ENCODE data around the gene CHD1. TPM values are rescaled to one million over a fixed set of nuclear protein-coding genes. Genes with fewer than 3 reads are reported as not detected.
A peak's percentile ranks its signal among the peaks of the same experiment; 100 is the strongest.

The CHD1 gene
- total RNA-seq, 1 donor from 2014 or later, result 35.5 TPM

DNA sequence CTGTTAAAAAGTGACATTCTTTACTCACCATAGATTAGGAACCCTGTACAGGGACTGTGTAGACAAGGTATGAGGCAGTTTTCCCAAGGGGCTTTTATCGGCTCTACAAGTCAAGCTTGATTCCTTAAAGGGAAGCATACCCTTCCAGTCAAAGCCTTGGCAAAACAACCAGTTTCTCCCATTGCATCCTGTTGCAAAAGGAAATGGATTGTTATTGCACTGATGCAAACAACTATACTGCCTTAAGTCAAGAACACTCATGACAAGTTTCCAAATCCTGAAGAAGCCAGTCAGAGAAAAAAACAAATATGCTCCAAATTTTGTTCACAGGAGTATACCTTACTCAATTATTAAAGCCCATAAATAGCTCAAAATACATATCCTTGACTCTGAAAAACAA is 87.9 kb downstream of the CHD1 start:
- Histone ChIP-seq H3K9me3 (no peaks in the 10 kb centered on the region), H3K27ac (no peak overlapping the region), H3K4me1 (no peaks in the 10 kb centered on the region), H3K36me3 (no peaks in the 10 kb centered on the region), H3K4me3 (no peak overlapping the region), H3K27me3 (no peaks in the 10 kb centered on the region)
- intact Hi-C loops (cut with DNase I), result no loop called here
- no peak for DNase-seq (ENCODE audit: low spot score in 2 of 2)
- TF ChIP-seq, protein P1, sequence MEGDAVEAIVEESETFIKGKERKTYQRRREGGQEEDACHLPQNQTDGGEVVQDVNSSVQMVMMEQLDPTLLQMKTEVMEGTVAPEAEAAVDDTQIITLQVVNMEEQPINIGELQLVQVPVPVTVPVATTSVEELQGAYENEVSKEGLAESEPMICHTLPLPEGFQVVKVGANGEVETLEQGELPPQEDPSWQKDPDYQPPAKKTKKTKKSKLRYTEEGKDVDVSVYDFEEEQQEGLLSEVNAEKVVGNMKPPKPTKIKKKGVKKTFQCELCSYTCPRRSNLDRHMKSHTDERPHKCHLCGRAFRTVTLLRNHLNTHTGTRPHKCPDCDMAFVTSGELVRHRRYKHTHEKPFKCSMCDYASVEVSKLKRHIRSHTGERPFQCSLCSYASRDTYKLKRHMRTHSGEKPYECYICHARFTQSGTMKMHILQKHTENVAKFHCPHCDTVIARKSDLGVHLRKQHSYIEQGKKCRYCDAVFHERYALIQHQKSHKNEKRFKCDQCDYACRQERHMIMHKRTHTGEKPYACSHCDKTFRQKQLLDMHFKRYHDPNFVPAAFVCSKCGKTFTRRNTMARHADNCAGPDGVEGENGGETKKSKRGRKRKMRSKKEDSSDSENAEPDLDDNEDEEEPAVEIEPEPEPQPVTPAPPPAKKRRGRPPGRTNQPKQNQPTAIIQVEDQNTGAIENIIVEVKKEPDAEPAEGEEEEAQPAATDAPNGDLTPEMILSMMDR (IDR thresholded peaks at IDR 0.05), result no peak

DNA sequence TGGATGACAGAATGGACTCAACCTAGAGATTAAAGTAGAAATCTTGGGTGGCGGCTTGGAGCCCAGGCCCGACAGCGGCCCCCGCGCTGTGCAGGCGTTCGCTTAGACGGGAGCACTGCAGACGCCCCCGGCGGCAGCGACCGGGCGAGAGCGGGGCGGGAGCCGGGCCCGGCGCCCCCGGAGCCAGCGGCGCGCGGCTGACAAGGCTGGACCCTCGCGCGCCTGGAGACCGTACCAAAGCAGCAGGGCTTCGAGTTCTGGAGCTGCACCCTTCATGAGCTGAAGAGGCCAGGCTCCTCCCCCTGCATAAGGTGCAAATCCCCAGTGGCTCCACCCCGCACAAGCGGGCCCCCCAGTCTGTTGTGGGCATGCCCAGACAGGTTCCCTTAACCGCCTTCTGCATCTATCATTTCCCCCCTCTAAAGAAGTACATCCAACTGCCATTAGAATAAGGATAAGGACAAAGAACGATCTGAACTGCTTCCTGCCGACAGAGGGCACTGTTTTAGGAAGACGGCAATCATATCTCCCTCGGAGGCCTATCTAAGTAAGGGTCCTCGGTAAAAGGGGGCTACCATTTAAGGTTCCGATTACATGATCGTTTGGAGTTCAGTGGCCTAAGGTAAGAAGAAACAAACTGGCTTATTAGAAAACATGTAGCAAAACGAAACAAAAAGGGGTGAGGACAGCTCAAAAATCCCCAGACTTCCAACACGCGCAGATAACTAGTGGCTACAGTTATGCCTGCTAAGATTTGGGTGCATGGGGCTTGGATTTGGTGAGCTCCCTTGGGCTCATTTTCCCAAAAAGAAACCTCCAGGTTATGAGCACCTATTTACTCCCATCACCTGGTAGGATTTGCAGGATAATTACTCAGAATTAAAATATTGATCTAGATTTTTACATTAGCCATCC is 89.1 kb downstream of the CHD1 start:
- Histone ChIP-seq H3K27me3 (no peaks in the 10 kb centered on the region), H3K4me3 (peak overlapping the region; percentile 13 to 19), H3K4me1 (no peaks in the 10 kb centered on the region), H3K36me3 (no peaks in the 10 kb centered on the region), H3K27ac (no peak overlapping the region), H3K9me3 (no peaks in the 10 kb centered on the region)
- TF ChIP-seq, protein P1 (IDR thresholded peaks at IDR 0.05), result peak in 1 of 3 experiments; percentile 11
- DNase-seq (ENCODE audit: low spot score in 2 of 2), result no peak
- intact Hi-C loops (cut with DNase I), result no loop called here

DNA sequence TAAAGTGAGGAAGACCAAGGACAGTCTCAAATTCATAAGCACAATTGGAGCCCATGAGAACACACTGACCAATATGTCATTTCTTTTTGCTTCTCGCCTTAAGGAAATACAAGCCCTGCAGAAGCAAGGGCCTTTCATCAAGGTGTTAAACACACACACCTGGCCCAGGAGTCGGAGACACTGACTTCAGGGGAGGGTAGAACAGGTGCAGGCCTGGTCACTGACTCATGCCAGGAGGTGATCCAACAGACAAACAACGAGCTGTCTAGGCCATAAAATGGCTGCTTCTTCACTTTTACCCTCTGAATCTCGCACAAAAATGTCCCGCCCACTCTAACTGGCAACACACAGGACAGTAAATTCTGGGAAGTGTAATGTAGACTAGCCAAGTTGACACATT is 92.6 kb downstream of the CHD1 start:
- intact Hi-C loops (cut with DNase I), result no loop called here
- H3K4me1 ChIP-seq, result no peaks in the 10 kb centered on the region
- H3K36me3 ChIP-seq, result no peaks in the 10 kb centered on the region
- no peak overlapping the region for H3K27ac ChIP-seq
- H3K9me3 ChIP-seq, result no peaks in the 10 kb centered on the region
- TF ChIP-seq, protein P1 (IDR thresholded peaks at IDR 0.05), result no peak
- DNase-seq (ENCODE audit: low spot score in 2 of 2), result no peak
- H3K4me3 ChIP-seq, result no peak overlapping the region
- H3K27me3 ChIP-seq, result no peaks in the 10 kb centered on the region

DNA sequence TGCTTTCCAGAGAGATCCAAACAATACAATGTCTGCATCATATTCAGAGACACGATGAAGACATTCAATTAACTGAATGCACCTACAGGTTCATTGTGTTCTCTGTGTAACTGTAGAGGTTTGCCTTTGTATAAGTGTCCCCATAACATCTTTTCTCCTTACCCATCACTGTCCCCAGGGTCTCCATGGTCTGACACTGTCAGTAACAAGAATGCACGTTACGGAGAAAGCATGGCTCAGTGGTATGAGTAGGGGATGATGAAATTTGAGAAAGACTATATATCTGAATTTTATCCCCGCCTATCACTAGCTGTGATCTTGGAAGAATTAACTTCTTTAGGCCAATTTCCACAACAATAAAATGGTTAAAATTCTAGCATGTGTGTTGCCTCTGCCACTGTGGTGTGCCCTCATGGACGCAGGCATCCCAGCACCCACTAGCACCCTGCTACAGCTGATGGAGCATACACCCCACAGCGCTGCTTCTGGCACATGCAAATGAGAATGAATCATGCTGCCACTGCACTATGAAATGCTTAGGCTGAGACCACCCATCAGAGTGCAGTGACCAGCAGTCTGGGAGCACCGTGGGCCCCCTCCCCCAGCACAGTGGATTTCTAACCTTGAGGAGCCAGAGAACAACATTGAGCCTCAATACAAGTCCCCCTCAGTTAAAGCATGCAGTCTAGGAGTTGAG is 101.1 kb downstream of the CHD1 start:
- no peaks in the 10 kb centered on the region for H3K4me1 ChIP-seq
- intact Hi-C loops (cut with DNase I), result no loop called here
- TF ChIP-seq, protein P1 (IDR thresholded peaks at IDR 0.05), result no peak
- no peaks in the 10 kb centered on the region for H3K27me3 ChIP-seq
- H3K27ac ChIP-seq, result no peak overlapping the region
- H3K4me3 ChIP-seq, result no peak overlapping the region
- no peaks in the 10 kb centered on the region for H3K36me3 ChIP-seq
- DNase-seq (ENCODE audit: low spot score in 2 of 2), result no peak
- H3K9me3 ChIP-seq, result no peaks in the 10 kb centered on the region

DNA sequence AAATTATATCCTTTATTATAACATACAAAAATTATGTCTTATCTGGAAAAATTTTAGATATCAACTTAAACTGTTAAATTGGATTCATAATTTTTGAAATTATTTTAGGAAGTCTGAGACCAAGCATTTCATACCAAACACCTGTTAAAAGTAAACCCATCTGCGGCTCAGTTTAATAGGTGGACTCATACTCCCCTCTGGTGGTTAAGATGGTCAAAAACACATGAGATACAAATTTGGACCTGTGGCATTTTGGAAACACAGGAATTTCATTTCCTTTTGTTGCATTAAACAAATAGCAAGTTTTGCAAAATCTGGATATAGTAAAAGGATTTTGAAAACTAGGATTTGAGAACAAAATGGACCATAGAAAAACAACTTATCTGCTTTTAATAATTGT is 101.6 kb downstream of the CHD1 start:
- Histone ChIP-seq H3K4me3 (no peak overlapping the region), H3K27ac (no peak overlapping the region), H3K4me1 (no peaks in the 10 kb centered on the region), H3K9me3 (no peaks in the 10 kb centered on the region), H3K27me3 (no peaks in the 10 kb centered on the region), H3K36me3 (no peaks in the 10 kb centered on the region)
- no peak for DNase-seq (ENCODE audit: low spot score in 2 of 2)
- intact Hi-C loops (cut with DNase I), result no loop called here
- TF ChIP-seq, protein P1 (IDR thresholded peaks at IDR 0.05), result peak in 1 of 3 experiments; percentile 37

Measured in ascending aorta (tissue), 2 donors.